Peyer's patch (tissue), 4 donors: ENCODE results near the gene CTNNA2.

Experiments
- POLR2A ChIP-seq, 2 donors: fragments of 450-650 bp; IDR thresholded peaks; one replicate each; pipeline ENCODE4 v1.5.1; 2017; ENCODE audit warnings: antibody characterized with exemption in 2 of 2, mild to moderate bottlenecking in 2 of 2, moderate library complexity in 2 of 2
- TF ChIP-seq, protein P1 (sequence below), 6 experiments: fragments of 450-650 bp in 4 of 6; fragments of 200-600 bp in 2 of 6; sonication (generic) in 1 of 6; IDR thresholded peaks; one replicate each; pipeline ENCODE4 v1.5.1; 2017 to 2019; ENCODE audit warnings: antibody characterized with exemption in 6 of 6, mild to moderate bottlenecking in 3 of 6, moderate library complexity in 1 of 6

DNA sequence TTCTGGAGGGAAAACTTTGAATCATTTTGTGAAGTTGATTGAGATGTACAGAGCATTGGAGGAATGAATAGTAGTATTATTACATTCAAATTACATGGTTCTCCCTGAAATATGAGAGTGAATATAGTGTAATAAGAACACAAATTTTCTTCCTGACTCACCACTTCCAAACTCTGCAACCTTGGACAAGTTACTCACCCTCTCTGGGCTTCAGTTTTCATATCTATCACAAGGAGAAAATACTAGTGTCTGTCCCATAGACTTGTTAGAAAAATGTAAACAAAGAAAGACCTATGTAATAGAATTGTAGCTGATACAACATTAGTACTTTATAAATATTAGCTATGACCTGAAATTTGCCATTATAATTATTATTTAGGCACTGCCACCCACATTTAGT is 640.9 kb downstream of the CTNNA2 start:
- TF ChIP-seq, protein P1, sequence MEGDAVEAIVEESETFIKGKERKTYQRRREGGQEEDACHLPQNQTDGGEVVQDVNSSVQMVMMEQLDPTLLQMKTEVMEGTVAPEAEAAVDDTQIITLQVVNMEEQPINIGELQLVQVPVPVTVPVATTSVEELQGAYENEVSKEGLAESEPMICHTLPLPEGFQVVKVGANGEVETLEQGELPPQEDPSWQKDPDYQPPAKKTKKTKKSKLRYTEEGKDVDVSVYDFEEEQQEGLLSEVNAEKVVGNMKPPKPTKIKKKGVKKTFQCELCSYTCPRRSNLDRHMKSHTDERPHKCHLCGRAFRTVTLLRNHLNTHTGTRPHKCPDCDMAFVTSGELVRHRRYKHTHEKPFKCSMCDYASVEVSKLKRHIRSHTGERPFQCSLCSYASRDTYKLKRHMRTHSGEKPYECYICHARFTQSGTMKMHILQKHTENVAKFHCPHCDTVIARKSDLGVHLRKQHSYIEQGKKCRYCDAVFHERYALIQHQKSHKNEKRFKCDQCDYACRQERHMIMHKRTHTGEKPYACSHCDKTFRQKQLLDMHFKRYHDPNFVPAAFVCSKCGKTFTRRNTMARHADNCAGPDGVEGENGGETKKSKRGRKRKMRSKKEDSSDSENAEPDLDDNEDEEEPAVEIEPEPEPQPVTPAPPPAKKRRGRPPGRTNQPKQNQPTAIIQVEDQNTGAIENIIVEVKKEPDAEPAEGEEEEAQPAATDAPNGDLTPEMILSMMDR (IDR thresholded peaks at IDR 0.05): no peak
- no peak for TF ChIP-seq POLR2A (IDR thresholded peaks at IDR 0.05)
